GM13977 (cell line): ENCODE results near the gene FCRL2.

ENCODE experiments used
- DNase-seq: peaks from one replicate; pipeline ENCODE4 v3.0.0; 2012; ENCODE audit warnings: low spot score
- CTCF ChIP-seq: IDR thresholded peaks from 2 replicates; pipeline ENCODE4 v1.5.1; 2012; ENCODE audit warnings: mild to moderate bottlenecking, control low read depth; ENCODE audit not compliant: insufficient read depth; ENCODE audit errors: extremely low read depth, missing control alignments
- in situ Hi-C: fragments of 300-500 bp; cut with MboI; formaldehyde crosslinking; loops from one replicate; pipeline ENCODE4 v1.12.0; 2022; ENCODE audit warnings: low sequenced_read_pairs, low pct_unique_long_range_greater_than_20kb, mixed read lengths, inconsistent platforms; ENCODE audit not compliant: unreplicated experiment

The FCRL2 gene

GRCh38 chr1:157776971-157777391 lies at the start of gene FCRL2:
Gene FCRL2, minus strand, starts transcription at chr1:157777132. Its CDS starts 59 bp downstream, at chr1:157777073.
- no peak for DNase-seq

GRCh38 chr1:157820299-157820698 lies 43.4 kb upstream of the FCRL2 start:
- DNase-seq = no peak
- no peak for TF ChIP-seq CTCF
- in situ Hi-C loops = no loop called here

More at GRCh38 chr1:157776971-157777391, at the start of gene FCRL2:
- in situ Hi-C loops = no loop called here
- TF ChIP-seq CTCF = no peak

GRCh38 chr1:157819896-157820295 lies 43.0 kb upstream of the FCRL2 start, which contains the start of gene FCRL1:
Gene FCRL1, minus strand, starts transcription at chr1:157820120. Its CDS starts 83 bp downstream, at chr1:157820037.
- DNase-seq = no peak
- TF ChIP-seq CTCF = no peak
- in situ Hi-C loops = no loop called here

- DNase-seq = no peak
- in situ Hi-C loops = no loop called here
- no peak for TF ChIP-seq CTCF
Observed at GRCh38 chr1:157819215-157819614, 42.3 kb upstream of the FCRL2 start.

GRCh38 chr1:157813269-157813668 lies 36.3 kb upstream of the FCRL2 start:
- no peak for TF ChIP-seq CTCF
- in situ Hi-C loops = no loop called here

GRCh38 chr1:157806431-157807149 lies 29.7 kb upstream of the FCRL2 start:
- TF ChIP-seq CTCF = no peak
- in situ Hi-C loops = no loop called here
- no peak for DNase-seq

More at GRCh38 chr1:157813269-157813668, 36.3 kb upstream of the FCRL2 start:
- no peak for DNase-seq
